Liver (tissue), 9 donors: Measurements from ENCODE around the gene ITPA. TPM values are rescaled to one million over a fixed set of nuclear protein-coding genes. Genes with fewer than 3 reads are reported as not detected.

ENCODE experiments used
- DNase-seq: peaks from one replicate; pipeline ENCODE4 v3.0.0-alpha.2; 2017; ENCODE audit warnings: low spot score
- H3K27ac ChIP-seq, 2 donors: one replicate each; pipeline ENCODE4 v1.7.0; 2013; ENCODE audit warnings: inconsistent platforms in 2 of 2, low read length in 2 of 2, control low read depth in 1 of 2, low read depth in 1 of 2, mild to moderate bottlenecking in 1 of 2
- H3K27me3 ChIP-seq, 4 donors: one replicate each; pipeline versions ENCODE4 v1.6.1 to v1.7.0; 2013; ENCODE audit warnings: low read length in 3 of 4, inconsistent platforms in 1 of 4, mild to moderate bottlenecking in 1 of 4, moderate library complexity in 1 of 4; ENCODE audit not compliant: control insufficient read depth in 4 of 4, insufficient read depth in 4 of 4
- H3K36me3 ChIP-seq, 4 donors: one replicate each; pipeline versions ENCODE4 v1.6.1 to v1.7.0; 2013; ENCODE audit warnings: low read length in 3 of 4, mild to moderate bottlenecking in 3 of 4, low read depth in 1 of 4, moderate library complexity in 1 of 4; ENCODE audit not compliant: control insufficient read depth in 4 of 4, insufficient read depth in 3 of 4
- H3K4me1 ChIP-seq, 4 donors: one replicate each; pipeline versions ENCODE4 v1.6.1 to v1.7.0; 2013; ENCODE audit warnings: low read length in 3 of 4, mild to moderate bottlenecking in 3 of 4, moderate library complexity in 1 of 4; ENCODE audit not compliant: control insufficient read depth in 4 of 4, insufficient read depth in 4 of 4
- H3K4me3 ChIP-seq, 3 donors: one replicate each; pipeline versions ENCODE4 v1.6.1 to v1.7.0; 2013; ENCODE audit warnings: low read length in 3 of 3, control low read depth in 1 of 3, low read depth in 1 of 3, mild to moderate bottlenecking in 1 of 3
- H3K9ac ChIP-seq, 2 donors: one replicate each; pipeline ENCODE4 v1.7.0; 2013; ENCODE audit warnings: low read length in 2 of 2, mild to moderate bottlenecking in 2 of 2, moderate library complexity in 2 of 2, control low read depth in 1 of 2, low read depth in 1 of 2
- H3K9me3 ChIP-seq, 4 donors: one replicate each; pipeline versions ENCODE4 v1.6.1 to v1.7.0; 2013; ENCODE audit warnings: low read length in 3 of 4; ENCODE audit not compliant: control insufficient read depth in 4 of 4
- EGR1 ChIP-seq, 2 donors: IDR thresholded peaks; 2 replicates each; pipeline ENCODE4 v1.6.1; 2016 to 2018; ENCODE audit warnings: antibody characterized with exemption in 2 of 2, low read depth in 2 of 2
- FOXA1 ChIP-seq: IDR thresholded peaks from 2 replicates; pipeline ENCODE4 v1.6.1; 2016; ENCODE audit warnings: antibody characterized with exemption
- FOXA2 ChIP-seq: IDR thresholded peaks from 2 replicates; pipeline ENCODE4 v1.6.1; 2016; ENCODE audit warnings: antibody characterized with exemption
- GABPA ChIP-seq, 2 donors: IDR thresholded peaks in 1 of 2; conservative IDR thresholded peaks in 1 of 2; 2 replicates each; pipeline ENCODE4 v1.6.1; 2016; ENCODE audit warnings: antibody characterized with exemption in 2 of 2, mild to moderate bottlenecking in 1 of 2, moderate library complexity in 1 of 2
- HNF4A ChIP-seq, 2 donors: conservative IDR thresholded peaks; 2 replicates each; pipeline ENCODE4 v1.6.1; 2016; ENCODE audit warnings: antibody characterized with exemption in 2 of 2, mild to moderate bottlenecking in 2 of 2
- HNF4G ChIP-seq: IDR thresholded peaks from 2 replicates; pipeline ENCODE4 v1.6.1; 2016; ENCODE audit warnings: antibody characterized with exemption
- JUND ChIP-seq, 2 donors: IDR thresholded peaks; 2 replicates each; pipeline ENCODE4 v1.6.1; 2016; ENCODE audit warnings: antibody characterized with exemption in 2 of 2
- NR2F2 ChIP-seq: IDR thresholded peaks from 2 replicates; pipeline ENCODE4 v1.6.1; 2016; ENCODE audit warnings: antibody characterized with exemption
- RAD21 ChIP-seq, 2 donors: IDR thresholded peaks; 2 replicates each; pipeline ENCODE4 v1.6.1; 2016; ENCODE audit warnings: antibody characterized with exemption in 2 of 2, mild to moderate bottlenecking in 2 of 2
- SP1 ChIP-seq: IDR thresholded peaks from 2 replicates; pipeline ENCODE4 v1.6.1; 2018; ENCODE audit warnings: antibody characterized with exemption, mild to moderate bottlenecking
- TAF1 ChIP-seq: conservative IDR thresholded peaks from 2 replicates; pipeline ENCODE4 v1.6.1; 2016; ENCODE audit warnings: antibody characterized with exemption, mild to moderate bottlenecking
- YY1 ChIP-seq: IDR thresholded peaks from 2 replicates; pipeline ENCODE4 v1.6.1; 2016; ENCODE audit warnings: antibody characterized with exemption, mild to moderate bottlenecking
- WGBS: extraction: QIAGEN DNeasy Blood & Tissue Kit; methylation state at CpG from one replicate; pipeline ENCODE4 v1.1.7; 2013; 5-methylcytosine and 5-hydroxymethylcytosine counted together
- polyA plus RNA-seq, 2 donors: library from polyadenylated mRNA; stranded (reverse) in 1 of 2; unstranded in 1 of 2; fragments of 200-250 nt in 1 of 2; fragments of >200 nt in 1 of 2; fragmentation: Nextera tagmentation in 1 of 2; extraction: Ambion mirVana in 1 of 2; gene quantifications; one replicate each; pipeline versions ENCODE4 v1.2.1 to v1.2.3, GENCODE V29; 2013 to 2015
- total RNA-seq, 2 donors: library from RNA; depleted of rRNA; stranded (reverse); fragments of >200 nt; gene quantifications; one replicate each; pipeline ENCODE4 v1.2.3, GENCODE V29; 2014
- TF ChIP-seq, protein P1 (sequence below): IDR thresholded peaks from 2 replicates; pipeline ENCODE4 v1.6.1; 2016; ENCODE audit warnings: antibody characterized with exemption, mild to moderate bottlenecking
- TF ChIP-seq, protein P2 (sequence below): IDR thresholded peaks from 2 replicates; pipeline ENCODE4 v1.6.1; 2016; ENCODE audit warnings: antibody characterized with exemption
- TF ChIP-seq, protein P3 (sequence below): fragments of 150-350 bp; IDR thresholded peaks from 2 replicates; pipeline ENCODE4 v1.5.1; 2017; ENCODE audit warnings: improper control_type of control experiment, low read depth, low read length; ENCODE audit not compliant: missing input control
- TF ChIP-seq, protein P4 (sequence below): IDR thresholded peaks from 2 replicates; pipeline ENCODE4 v1.6.1; 2016; ENCODE audit warnings: antibody characterized with exemption
- TF ChIP-seq, protein P5 (sequence below): IDR thresholded peaks from 2 replicates; pipeline ENCODE4 v1.6.1; 2016; ENCODE audit warnings: antibody characterized with exemption
- donor health status: healthy.
- donor health status: healthy.
- donor health status: healthy.
- donor health status: healthy.
- donor health status: healthy.

The ITPA gene
- total and polyA plus RNA-seq, 4 donors: 14.4 to 39.8 (median 19.7) TPM

DNA sequence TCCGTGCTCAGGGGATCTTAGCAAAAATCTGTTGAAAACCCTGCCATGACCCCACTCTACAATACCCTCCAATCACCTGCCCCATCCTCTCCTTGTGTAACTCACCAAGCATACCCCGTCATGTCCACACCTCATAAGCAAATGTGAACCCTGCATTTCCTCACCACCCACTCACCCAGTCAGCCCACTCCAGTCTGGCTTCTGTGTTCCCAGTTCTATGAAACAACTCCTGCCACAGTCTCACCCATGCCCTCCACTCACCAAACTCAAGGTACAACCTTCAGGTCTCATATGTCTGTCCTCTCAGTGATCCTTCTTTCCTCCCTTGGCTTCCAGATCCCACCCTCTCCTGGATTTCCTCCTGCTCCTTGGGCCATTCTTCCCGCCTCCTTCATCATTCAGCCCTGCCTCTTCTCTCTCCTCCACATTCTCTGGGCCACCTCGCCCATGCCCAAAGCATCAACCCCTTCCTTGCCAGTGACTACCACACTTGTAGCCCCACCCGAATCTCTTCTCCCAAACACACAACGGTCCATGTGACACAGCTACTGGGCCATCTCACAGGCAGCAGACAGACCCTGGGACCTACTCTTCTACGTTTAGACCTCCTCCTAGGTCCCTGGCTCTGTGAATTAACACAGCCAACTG, 13.6 kb upstream of the ITPA start:
- H3K9me3 ChIP-seq: no peaks in the 10 kb centered on the region
- H3K4me1 ChIP-seq: peaks cover 0 to 4% (median 0%) of the 10 kb centered on the region in 4 donors
- no peak overlapping the region for H3K4me3 ChIP-seq
- DNase-seq: no peak
- 96% methylated on average over 7 of the region's 7 CpGs for WGBS
- H3K9ac ChIP-seq: no peak overlapping the region
- TF ChIP-seq RAD21 (IDR thresholded peaks at IDR 0.05) (no peak), JUND (IDR thresholded peaks at IDR 0.05) (no peak), HNF4A (conservative IDR thresholded peaks at IDR 0.05) (no peak), HNF4G (no peak), SP1 (no peak), EGR1 (IDR thresholded peaks at IDR 0.05; ENCODE audit: low read depth in 2 of 2) (no peak), NR2F2 (no peak), GABPA (IDR thresholded peaks at IDR 0.05 in 1 of 2, conservative IDR thresholded peaks at IDR 0.05 in 1 of 2) (no peak), TAF1 (no peak), YY1 (no peak), FOXA1 (no peak), FOXA2 (no peak)
- TF ChIP-seq, protein P1, sequence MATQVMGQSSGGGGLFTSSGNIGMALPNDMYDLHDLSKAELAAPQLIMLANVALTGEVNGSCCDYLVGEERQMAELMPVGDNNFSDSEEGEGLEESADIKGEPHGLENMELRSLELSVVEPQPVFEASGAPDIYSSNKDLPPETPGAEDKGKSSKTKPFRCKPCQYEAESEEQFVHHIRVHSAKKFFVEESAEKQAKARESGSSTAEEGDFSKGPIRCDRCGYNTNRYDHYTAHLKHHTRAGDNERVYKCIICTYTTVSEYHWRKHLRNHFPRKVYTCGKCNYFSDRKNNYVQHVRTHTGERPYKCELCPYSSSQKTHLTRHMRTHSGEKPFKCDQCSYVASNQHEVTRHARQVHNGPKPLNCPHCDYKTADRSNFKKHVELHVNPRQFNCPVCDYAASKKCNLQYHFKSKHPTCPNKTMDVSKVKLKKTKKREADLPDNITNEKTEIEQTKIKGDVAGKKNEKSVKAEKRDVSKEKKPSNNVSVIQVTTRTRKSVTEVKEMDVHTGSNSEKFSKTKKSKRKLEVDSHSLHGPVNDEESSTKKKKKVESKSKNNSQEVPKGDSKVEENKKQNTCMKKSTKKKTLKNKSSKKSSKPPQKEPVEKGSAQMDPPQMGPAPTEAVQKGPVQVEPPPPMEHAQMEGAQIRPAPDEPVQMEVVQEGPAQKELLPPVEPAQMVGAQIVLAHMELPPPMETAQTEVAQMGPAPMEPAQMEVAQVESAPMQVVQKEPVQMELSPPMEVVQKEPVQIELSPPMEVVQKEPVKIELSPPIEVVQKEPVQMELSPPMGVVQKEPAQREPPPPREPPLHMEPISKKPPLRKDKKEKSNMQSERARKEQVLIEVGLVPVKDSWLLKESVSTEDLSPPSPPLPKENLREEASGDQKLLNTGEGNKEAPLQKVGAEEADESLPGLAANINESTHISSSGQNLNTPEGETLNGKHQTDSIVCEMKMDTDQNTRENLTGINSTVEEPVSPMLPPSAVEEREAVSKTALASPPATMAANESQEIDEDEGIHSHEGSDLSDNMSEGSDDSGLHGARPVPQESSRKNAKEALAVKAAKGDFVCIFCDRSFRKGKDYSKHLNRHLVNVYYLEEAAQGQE: no peak
- TF ChIP-seq, protein P2, sequence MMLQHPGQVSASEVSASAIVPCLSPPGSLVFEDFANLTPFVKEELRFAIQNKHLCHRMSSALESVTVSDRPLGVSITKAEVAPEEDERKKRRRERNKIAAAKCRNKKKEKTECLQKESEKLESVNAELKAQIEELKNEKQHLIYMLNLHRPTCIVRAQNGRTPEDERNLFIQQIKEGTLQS: no peak
- TF ChIP-seq, protein P3, sequence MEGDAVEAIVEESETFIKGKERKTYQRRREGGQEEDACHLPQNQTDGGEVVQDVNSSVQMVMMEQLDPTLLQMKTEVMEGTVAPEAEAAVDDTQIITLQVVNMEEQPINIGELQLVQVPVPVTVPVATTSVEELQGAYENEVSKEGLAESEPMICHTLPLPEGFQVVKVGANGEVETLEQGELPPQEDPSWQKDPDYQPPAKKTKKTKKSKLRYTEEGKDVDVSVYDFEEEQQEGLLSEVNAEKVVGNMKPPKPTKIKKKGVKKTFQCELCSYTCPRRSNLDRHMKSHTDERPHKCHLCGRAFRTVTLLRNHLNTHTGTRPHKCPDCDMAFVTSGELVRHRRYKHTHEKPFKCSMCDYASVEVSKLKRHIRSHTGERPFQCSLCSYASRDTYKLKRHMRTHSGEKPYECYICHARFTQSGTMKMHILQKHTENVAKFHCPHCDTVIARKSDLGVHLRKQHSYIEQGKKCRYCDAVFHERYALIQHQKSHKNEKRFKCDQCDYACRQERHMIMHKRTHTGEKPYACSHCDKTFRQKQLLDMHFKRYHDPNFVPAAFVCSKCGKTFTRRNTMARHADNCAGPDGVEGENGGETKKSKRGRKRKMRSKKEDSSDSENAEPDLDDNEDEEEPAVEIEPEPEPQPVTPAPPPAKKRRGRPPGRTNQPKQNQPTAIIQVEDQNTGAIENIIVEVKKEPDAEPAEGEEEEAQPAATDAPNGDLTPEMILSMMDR: no peak
- TF ChIP-seq, protein P4, sequence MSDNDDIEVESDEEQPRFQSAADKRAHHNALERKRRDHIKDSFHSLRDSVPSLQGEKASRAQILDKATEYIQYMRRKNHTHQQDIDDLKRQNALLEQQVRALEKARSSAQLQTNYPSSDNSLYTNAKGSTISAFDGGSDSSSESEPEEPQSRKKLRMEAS: no peak
- TF ChIP-seq, protein P5, sequence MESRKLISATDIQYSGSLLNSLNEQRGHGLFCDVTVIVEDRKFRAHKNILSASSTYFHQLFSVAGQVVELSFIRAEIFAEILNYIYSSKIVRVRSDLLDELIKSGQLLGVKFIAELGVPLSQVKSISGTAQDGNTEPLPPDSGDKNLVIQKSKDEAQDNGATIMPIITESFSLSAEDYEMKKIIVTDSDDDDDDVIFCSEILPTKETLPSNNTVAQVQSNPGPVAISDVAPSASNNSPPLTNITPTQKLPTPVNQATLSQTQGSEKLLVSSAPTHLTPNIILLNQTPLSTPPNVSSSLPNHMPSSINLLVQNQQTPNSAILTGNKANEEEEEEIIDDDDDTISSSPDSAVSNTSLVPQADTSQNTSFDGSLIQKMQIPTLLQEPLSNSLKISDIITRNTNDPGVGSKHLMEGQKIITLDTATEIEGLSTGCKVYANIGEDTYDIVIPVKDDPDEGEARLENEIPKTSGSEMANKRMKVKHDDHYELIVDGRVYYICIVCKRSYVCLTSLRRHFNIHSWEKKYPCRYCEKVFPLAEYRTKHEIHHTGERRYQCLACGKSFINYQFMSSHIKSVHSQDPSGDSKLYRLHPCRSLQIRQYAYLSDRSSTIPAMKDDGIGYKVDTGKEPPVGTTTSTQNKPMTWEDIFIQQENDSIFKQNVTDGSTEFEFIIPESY: no peak
- H3K36me3 ChIP-seq: peaks cover 12 to 70% (median 42%) of the 10 kb centered on the region in 4 donors
- no peaks in the 10 kb centered on the region for H3K27me3 ChIP-seq
- no peak overlapping the region for H3K27ac ChIP-seq
